ENCODE results near the gene CDH4. TPM values are rescaled to one million over a fixed set of nuclear protein-coding genes. Genes with fewer than 3 reads are reported as not detected.

Gene CDH4
- total RNA-seq, 1 donor from 2014 or later: not detected

DNA sequence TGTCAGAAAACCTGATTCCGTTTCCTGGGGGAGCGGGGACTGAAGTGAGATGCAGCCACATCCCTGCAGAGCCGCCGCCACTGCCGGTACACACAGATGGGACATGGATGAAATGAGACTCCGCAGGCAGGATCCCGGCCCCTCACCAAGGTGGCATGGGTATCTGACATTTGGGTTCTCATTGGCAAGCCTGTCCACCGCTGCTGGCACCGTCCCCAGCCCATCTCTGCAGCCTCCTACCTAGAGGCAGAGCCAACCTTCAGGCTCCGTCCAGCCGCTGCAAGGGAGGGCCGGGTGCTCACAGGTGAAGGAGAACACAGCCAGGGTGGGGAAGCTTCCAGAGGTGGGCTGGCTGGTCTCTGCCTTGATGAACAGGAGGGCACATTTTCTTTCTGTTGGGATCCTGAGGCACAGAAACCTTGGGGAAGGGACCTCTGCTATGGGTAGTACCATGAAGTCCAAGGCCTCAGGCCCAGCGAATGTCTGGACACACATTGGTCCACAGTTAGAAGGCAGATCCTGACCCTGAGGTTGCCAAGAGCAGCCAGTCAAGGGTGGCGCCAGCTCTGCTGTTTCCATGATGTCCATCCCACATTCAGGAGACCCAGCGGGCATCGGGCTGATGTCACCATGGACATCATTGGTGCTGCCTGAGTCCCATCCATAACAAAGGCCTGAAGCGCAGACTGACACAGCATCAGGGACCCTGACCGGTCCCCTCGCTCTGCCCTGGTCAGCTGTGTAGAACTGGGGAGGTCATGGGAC is 636.2 kb downstream of the CDH4 start:
- H3K9me3 ChIP-seq: no peaks in the 10 kb centered on the region
- no peak overlapping the region for H3K4me3 ChIP-seq
- H3K4me1 ChIP-seq: no peaks in the 10 kb centered on the region
- no peak for DNase-seq (ENCODE audit: low spot score in 2 of 2)
- no peaks in the 10 kb centered on the region for H3K27me3 ChIP-seq
- H3K36me3 ChIP-seq: no peaks in the 10 kb centered on the region
- TF ChIP-seq, protein P1, sequence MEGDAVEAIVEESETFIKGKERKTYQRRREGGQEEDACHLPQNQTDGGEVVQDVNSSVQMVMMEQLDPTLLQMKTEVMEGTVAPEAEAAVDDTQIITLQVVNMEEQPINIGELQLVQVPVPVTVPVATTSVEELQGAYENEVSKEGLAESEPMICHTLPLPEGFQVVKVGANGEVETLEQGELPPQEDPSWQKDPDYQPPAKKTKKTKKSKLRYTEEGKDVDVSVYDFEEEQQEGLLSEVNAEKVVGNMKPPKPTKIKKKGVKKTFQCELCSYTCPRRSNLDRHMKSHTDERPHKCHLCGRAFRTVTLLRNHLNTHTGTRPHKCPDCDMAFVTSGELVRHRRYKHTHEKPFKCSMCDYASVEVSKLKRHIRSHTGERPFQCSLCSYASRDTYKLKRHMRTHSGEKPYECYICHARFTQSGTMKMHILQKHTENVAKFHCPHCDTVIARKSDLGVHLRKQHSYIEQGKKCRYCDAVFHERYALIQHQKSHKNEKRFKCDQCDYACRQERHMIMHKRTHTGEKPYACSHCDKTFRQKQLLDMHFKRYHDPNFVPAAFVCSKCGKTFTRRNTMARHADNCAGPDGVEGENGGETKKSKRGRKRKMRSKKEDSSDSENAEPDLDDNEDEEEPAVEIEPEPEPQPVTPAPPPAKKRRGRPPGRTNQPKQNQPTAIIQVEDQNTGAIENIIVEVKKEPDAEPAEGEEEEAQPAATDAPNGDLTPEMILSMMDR (IDR thresholded peaks at IDR 0.05): no peak
- intact Hi-C loops (cut with DNase I): no loop called here
- H3K27ac ChIP-seq: no peak overlapping the region

DNA sequence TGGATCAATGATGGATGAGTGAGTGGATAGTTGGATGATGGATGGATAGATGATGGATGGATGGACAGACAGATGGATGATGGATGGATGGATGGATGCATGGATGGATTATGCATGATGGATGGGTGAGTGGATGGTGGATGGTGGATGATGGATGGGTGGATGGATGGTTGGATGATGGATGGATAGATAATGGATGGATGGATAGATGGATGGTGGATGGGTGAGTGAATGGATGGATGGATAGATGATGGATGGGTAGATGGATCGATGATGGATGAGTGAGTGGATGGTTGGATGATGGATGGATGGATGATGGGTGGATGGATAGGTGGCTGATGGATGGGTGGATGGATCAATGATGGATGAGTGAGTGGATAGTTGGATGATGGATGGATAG is 637.6 kb downstream of the CDH4 start:
- Histone ChIP-seq H3K4me3 (no peak overlapping the region), H3K4me1 (no peaks in the 10 kb centered on the region), H3K36me3 (no peaks in the 10 kb centered on the region), H3K27me3 (no peaks in the 10 kb centered on the region), H3K9me3 (no peaks in the 10 kb centered on the region), H3K27ac (no peak overlapping the region)
- no peak for DNase-seq (ENCODE audit: low spot score in 2 of 2)
- intact Hi-C loops (cut with DNase I): no loop called here
- TF ChIP-seq, protein P1 (IDR thresholded peaks at IDR 0.05): no peak

DNA sequence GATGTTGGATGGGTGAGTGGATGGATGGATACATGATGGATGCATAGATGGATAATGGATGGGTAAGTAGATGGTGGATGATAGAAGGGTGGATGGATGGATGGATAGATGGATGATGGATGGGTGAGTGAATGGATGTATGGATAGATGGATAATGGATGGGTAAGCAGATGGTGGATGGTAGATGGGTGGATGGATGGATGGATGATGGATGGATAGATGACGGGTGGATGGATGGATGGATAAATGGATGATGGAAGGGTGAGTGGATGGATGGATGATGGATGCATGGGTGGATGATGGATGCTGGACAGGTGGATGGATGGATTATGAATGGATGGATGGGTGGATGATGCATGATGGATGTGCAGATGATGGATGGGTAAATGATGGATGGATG is 638.1 kb downstream of the CDH4 start:
- no peak for DNase-seq (ENCODE audit: low spot score in 2 of 2)
- TF ChIP-seq, protein P1 (IDR thresholded peaks at IDR 0.05): no peak
- Histone ChIP-seq H3K27ac (no peak overlapping the region), H3K4me3 (no peak overlapping the region), H3K9me3 (no peaks in the 10 kb centered on the region), H3K36me3 (no peaks in the 10 kb centered on the region), H3K4me1 (no peaks in the 10 kb centered on the region), H3K27me3 (no peaks in the 10 kb centered on the region)
- intact Hi-C loops (cut with DNase I): no loop called here

DNA sequence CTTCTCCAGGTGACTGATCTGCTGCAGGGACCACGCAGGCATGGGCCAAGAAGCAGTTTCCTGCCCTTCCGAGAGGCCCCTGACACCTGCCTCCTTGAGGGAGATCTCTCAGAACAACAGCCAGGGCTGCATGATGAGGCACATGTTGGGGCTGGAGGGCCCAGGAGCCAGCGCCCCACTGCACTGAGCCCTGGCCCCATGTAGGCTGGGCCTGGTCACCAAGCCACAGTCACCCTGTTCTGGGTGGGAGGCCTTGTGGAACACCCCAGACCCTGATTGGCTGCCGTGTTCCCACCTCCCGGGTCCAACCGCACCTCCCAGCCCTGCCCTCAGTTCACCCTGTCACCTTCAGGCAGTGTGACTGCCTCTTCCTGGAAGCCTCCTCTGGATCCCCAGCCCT is 639.4 kb downstream of the CDH4 start:
- H3K9me3 ChIP-seq: no peaks in the 10 kb centered on the region
- no peak overlapping the region for H3K4me3 ChIP-seq
- no peak overlapping the region for H3K27ac ChIP-seq
- TF ChIP-seq, protein P1 (IDR thresholded peaks at IDR 0.05): no peak
- H3K36me3 ChIP-seq: no peaks in the 10 kb centered on the region
- DNase-seq (ENCODE audit: low spot score in 2 of 2): no peak
- H3K4me1 ChIP-seq: no peaks in the 10 kb centered on the region
- intact Hi-C loops (cut with DNase I): no loop called here
- H3K27me3 ChIP-seq: no peaks in the 10 kb centered on the region

DNA sequence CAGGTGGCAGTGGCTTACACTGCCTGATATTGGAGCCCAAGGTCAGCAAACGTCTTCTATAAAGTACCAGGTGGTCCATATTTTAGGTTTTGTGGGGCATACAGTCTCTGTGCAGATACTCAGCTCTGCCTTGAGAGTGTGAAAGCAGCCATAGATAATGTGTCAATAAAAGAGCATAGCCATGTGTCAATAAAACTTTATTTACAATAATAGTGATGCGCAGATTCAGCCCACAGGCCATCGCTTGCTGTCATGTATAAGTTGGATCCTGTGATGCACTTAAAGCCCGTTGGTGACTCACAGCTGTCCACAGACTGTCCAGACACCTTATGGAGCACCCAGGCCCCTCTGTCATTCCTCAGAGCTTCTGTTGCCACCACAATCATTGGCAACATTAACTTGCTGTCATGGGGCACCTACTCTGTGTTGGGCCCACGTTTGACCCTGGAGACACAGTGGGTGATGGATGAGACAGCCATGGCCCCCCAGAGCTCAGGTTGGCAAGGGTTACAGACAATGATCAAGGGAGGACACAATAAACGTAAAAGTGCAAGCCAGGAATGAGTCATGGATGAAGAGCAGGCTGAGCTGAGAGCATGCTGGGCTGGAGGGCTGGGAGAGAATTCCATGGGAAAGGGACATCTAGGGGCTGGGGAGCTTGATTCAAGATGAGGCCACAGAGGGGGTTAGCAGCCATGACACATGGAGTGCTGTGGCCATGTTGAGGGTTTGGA is 640.0 kb downstream of the CDH4 start:
- H3K4me1 ChIP-seq: no peaks in the 10 kb centered on the region
- intact Hi-C loops (cut with DNase I): no loop called here
- TF ChIP-seq, protein P1 (IDR thresholded peaks at IDR 0.05): no peak
- no peak overlapping the region for H3K4me3 ChIP-seq
- H3K9me3 ChIP-seq: no peaks in the 10 kb centered on the region
- no peak overlapping the region for H3K27ac ChIP-seq
- no peak for DNase-seq (ENCODE audit: low spot score in 2 of 2)
- no peaks in the 10 kb centered on the region for H3K27me3 ChIP-seq
- H3K36me3 ChIP-seq: no peaks in the 10 kb centered on the region
